OCI-LY7 (cell line): Measurements from ENCODE around the gene ANKS1A.

Experiments
- CTCF ChIP-seq: fragments of 200-600 bp; sonication (generic); conservative IDR thresholded peaks from 2 replicates; pipeline ENCODE4 v1.5.1; 2014; ENCODE audit warnings: mild to moderate bottlenecking, antibody characterized with exemption, low read length, moderate library complexity, mixed read lengths
- EZH2phosphoT487 ChIP-seq: fragments of 200-600 bp; sonication (generic); IDR thresholded peaks from 2 replicates; pipeline ENCODE4 v1.6.1; 2018; ENCODE audit warnings: low read depth, borderline replicate concordance, mild to moderate bottlenecking, mixed run types, antibody characterized with exemption, low read length, moderate library complexity, mixed read lengths

GRCh38 chr6:35128496-35128895 lies 239.4 kb downstream of the ANKS1A start:
- no peak for TF ChIP-seq EZH2phosphoT487
- TF ChIP-seq CTCF = no peak
